Stimulated activated CD8-positive, alpha-beta memory T cell treated with anti-CD3 and anti-CD28 coated beads, Interleukin-2, amount 100 ng/mL, for 48 hours (primary cell): ENCODE results near the gene NOLC1.
"Not testable (repeated sequence)": the region's sequence is repeated elsewhere in the genome, so short reads cannot be mapped to it uniquely, and the experiment has no call there.

Experiments used
- DNase-seq, 2 donors: peaks; one replicate each; pipeline ENCODE4 v3.0.0-alpha.2; 2020; ENCODE audit warnings: low read depth in 2 of 2

NOLC1 gene

GRCh38 chr10:102154466-102155116 is 2.4 kb downstream of the NOLC1 start:
- no peak for DNase-seq

DNA sequence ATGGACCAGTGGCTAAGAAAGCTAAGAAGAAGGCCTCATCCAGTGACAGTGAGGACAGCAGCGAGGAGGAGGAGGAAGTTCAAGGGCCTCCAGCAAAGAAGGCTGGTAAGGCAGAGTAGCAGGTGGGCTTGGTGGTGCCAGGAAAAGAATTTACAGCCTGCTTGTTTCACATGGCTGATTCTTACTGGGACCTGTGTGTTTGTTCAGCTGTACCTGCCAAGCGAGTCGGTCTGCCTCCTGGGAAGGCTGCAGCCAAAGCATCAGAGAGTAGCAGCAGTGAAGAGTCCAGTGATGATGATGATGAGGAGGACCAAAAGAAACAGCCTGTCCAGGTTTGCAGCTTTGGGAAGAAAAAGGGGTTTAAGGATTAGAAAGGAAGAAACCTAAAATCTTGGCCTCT is 5.0 kb downstream of the NOLC1 start:
- DNase-seq: no peak

- DNase-seq: no peak
Measured at GRCh38 chr10:102159051-102159597, 6.9 kb downstream of the NOLC1 start.

DNA sequence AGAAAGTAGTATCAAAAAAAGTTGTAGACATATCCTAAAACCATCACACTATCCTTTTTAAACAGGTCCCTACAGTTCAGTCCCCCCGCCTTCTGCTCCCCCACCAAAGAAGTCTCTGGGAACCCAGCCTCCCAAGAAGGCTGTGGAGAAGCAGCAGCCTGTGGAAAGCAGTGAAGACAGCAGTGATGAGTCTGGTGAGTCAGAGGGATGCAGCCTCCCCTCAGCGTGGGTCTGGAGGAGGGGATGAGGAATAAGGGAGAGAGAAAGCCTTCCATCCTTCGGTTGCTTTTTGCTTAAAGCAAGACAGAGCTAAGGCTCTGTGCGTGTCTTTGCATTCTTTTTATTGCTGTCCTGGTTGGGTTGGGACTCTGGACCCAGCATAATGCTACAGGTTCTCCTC is 7.6 kb downstream of the NOLC1 start:
- DNase-seq: no peak

- no peak for DNase-seq
Measured at GRCh38 chr10:102163342-102163989, 11.3 kb downstream of the NOLC1 start.

- no peak for DNase-seq
Measured at GRCh38 chr10:102167861-102168260, 15.7 kb downstream of the NOLC1 start.

DNA sequence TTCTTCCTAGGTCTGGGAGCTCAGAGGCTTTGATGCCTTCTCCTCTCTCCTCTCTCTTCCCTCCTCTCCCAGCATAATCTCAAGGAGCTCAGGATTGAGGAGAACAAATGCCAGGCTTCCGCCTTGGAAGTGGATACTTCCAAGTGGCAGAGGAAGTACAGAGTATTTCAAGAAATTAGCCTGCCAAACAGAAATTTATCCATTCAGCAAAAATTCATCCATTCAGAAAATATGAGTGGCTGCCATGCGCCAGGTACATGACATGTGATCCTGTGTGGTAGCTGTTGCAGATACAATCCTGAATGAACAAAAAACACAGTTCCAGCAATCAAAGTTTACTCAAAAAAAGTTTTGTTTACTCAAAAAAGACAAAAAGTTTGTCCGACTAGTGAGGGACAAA is 18.4 kb downstream of the NOLC1 start:
- DNase-seq: no peak

GRCh38 chr10:102172288-102172687 is 20.1 kb downstream of the NOLC1 start:
- DNase-seq: no peak

- no peak for DNase-seq
Measured at GRCh38 chr10:102175415-102175814, 23.2 kb downstream of the NOLC1 start.

- no peak for DNase-seq
Measured at GRCh38 chr10:102184606-102185005, 32.4 kb downstream of the NOLC1 start.

GRCh38 chr10:102185272-102185671 is 33.1 kb downstream of the NOLC1 start:
- DNase-seq: no peak

GRCh38 chr10:102185811-102186527 is 33.8 kb downstream of the NOLC1 start:
- no peak for DNase-seq

DNA sequence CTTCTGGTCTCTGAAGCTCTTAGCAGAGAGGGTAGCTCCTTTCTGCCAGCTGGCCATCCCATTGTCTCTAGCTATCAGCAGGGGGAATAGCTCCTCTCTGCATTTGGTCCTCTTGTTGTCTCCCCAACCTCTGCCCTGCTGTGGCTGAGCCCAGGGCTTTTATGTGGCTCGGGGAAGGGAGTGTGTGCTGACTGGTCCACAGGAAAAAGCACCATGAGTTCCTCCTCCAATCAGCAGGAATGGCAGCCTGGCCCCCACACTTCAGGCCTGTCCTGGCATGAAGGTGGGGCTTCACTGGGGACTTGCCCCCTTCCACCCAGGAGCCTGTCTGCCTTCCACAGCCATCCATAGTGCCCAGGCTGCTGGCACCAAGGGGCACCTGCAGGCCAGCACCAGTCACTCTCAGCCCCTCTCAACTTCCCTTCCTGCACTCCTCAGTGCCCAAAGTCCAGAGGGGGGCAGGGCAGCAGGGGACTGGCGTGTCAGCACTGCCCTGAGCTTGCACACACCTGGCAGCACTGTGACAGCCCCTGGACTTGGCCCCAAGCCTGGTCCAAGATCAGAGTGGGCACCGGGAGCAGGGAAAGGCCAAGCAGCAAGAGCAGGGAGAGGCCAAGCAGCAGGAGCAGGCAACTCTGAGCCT is 36.2 kb downstream of the NOLC1 start:
- no peak for DNase-seq

DNA sequence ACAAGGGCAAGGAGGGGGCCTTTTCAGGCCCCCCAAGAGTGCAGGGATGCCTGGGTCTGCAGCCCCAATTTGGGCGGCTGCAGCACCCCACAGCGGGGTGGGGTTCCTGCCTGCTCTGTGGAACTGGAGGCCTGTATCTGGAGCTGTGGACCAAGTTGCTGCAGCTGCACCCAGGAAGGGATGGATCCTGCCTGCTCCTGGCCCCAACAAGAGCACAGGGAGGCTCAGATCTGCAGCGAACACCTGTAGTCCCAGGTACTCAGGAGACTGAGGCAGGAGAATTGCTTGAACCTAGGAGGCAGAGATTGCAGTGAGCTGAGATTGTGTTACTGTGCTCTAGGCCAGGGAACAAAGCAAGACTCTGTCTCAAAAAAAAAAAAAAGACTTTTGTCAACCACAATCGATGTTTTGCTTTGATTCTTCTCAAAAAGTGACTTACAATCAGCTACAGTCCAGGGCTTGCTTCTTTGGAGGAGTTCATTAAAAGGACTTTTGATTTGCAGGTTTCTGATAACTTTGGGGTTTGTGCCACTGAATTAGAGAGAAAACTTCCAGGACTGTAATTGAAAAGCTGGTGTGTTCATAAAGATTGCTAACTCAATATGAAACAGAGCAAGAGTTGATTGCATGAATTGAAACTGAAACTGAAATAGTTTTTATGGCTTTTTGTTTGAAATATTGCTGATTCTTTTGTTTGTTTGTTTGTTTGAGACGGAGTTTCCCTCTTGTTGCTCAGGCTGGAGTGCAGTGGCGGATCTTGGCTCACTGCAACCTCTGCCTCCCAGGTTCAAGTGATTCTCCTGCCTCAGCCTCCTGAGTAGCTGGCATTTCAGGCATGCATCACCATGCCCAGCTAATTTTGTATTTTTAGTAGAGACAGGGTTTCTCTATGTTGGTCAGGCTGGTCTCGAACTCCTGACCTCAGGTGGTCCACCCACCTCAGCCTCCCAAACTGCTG is 37.0 kb downstream of the NOLC1 start:
- DNase-seq: not testable (repeated sequence)

DNA sequence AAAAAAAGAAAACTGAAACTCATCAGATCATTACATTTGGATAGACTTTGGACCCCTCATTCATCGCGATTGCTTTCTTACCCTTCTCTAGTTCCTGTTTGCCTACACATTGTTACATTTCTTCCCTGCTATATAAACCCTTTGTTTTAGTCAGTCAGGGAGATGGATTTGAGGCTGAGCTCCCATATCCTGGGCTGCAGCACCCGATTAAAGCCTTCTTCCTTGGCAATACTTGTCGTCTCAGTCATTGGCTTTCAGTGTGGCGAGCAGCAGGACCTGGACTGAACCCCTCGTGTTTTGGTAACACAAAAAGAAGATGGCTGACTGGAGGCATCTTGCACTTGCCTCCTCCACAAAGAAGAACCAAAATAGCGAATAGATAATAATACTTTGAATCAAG is 39.8 kb downstream of the NOLC1 start:
- no peak for DNase-seq

DNA sequence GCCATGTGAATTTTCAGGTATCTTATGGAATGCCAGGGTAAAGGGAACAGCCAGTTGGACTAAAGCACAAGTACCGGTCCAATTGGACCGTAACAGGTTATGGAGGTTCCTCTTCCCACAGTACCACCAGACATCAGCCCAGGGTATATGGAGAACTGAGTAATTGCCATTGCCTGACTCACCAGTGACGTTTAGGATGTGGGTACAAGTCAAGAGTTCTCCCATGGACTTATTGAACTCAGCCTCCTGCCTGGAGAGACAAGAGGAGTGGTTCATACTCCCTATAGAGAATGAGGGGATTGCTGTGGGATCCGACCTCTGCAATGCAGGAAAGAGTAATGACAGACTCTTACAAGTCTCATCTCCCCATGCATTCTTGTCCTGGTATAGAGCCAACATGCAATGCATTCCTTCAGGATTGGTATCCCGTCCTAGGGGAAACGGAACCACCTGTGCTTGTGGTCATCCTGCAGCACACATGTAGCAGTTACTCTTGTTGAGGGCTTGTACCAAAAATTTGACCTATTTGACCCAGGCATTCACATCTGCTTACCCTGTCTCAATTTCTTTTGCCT is 43.2 kb downstream of the NOLC1 start:
- no peak for DNase-seq

GRCh38 chr10:102196893-102197292 is 44.7 kb downstream of the NOLC1 start:
- DNase-seq: no peak

DNA sequence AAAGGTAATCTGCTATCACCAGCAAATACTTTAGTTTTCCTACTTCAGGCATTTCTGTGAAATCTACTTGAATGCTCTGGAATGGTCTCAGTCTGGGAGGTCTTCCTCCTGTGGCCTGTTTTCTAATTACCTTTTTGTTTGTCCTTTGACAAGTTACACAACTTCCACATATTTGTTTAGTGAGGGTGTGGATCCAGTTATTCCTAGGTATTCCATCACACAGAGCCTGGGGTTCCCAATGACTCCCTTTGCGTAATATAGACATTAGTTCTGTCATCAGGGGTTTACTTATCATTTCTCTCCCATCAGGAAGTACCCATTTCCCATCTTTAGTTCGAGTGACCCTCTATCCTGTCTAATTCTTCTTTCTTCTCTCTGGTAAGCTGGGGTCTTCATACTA is 45.8 kb downstream of the NOLC1 start:
- DNase-seq: no peak

- no peak for DNase-seq
Measured at GRCh38 chr10:102200751-102201640, 48.8 kb downstream of the NOLC1 start.

- DNase-seq: no peak
Measured at GRCh38 chr10:102202386-102202785, 50.2 kb downstream of the NOLC1 start.
